Pancreas (tissue), 10 donors: ENCODE results near the gene AGK. TPM values are rescaled to one million over a fixed set of nuclear protein-coding genes. Genes with fewer than 3 reads are reported as not detected.

ENCODE experiments used
- ATAC-seq, 4 donors: fragments of 200-7000 bp; cut with Tn5 transposase; one replicate each; pipeline versions ENCODE4 v1.8.0 to v1.9.1; 2020; ENCODE audit warnings: mild to moderate bottlenecking in 4 of 4, moderate library complexity in 4 of 4
- DNase-seq, 6 donors: peaks; one replicate each; pipeline ENCODE4 v3.0.0-alpha.2; 2020
- FAIRE-seq: peaks from 2 replicates; lab custom pipeline; 2012; peaks lifted over from hg19 to GRCh38; lab: Jason Lieb, UNC
- H3K27ac ChIP-seq, 4 donors: fragments of 200-600 bp; sonication (generic); 1 replicate in 3 of 4; 2 replicates in 1 of 4; pipeline versions ENCODE4 v1.5.0 to v1.8.0; 2020
- H3K27me3 ChIP-seq, 4 donors: fragments of 200-600 bp; one replicate each; pipeline ENCODE4 v1.8.0; 2021
- H3K36me3 ChIP-seq, 3 donors: fragments of 200-600 bp; sonication (generic) in 1 of 3; one replicate each; pipeline versions ENCODE4 v1.5.0 to v1.8.0; 2020 to 2021
- H3K4me1 ChIP-seq, 3 donors: fragments of 200-600 bp; one replicate each; pipeline ENCODE4 v1.8.0; 2021
- H3K4me3 ChIP-seq, 4 donors: fragments of 200-600 bp; sonication (generic) in 2 of 4; one replicate each; pipeline versions ENCODE4 v1.5.0 to v1.8.0; 2020 to 2021
- H3K9me3 ChIP-seq, 4 donors: fragments of 200-600 bp; one replicate each; pipeline ENCODE4 v1.8.0; 2021
- WGBS, 2 donors: extraction: QIAGEN DNeasy Blood & Tissue Kit; methylation state at CpG; one replicate each; pipeline ENCODE4 v1.1.7; 2013; 5-methylcytosine and 5-hydroxymethylcytosine counted together
- intact Hi-C, 3 donors: fragments of 100-400 bp; cut with DNase I; formaldehyde crosslinking; loops; one replicate each; pipeline versions ENCODE4 v1.11.1 to v1.14.2; 2022
- polyA plus RNA-seq, 2 donors: library from polyadenylated mRNA; stranded (reverse); fragments of 200-250 nt; gene quantifications; one replicate each; pipeline ENCODE4 v1.2.3, GENCODE V29; 2013
- total RNA-seq, 6 donors: library from RNA; stranded (reverse); fragmentation: NEBNext Ultra II Directional in 4 of 6; extraction: Animal tissue kit (Norgen Biotek cat#: 25700) in 4 of 6; gene quantifications; one replicate each; pipeline versions ENCODE4 v1.2.1 to v1.2.4, GENCODE V29; 2021 to 2023
- TF ChIP-seq, protein P1 (sequence below), 4 donors: fragments of 200-600 bp; sonication (generic) in 3 of 4; IDR thresholded peaks; one replicate each; pipeline versions ENCODE4 v1.5.0 to v1.8.0; 2021; ENCODE audit warnings: antibody characterized with exemption in 4 of 4
- donor health status: healthy with polysubstance abuse.
- donor health status: DM: no; HTN: no; CAD: no; lungs with moderate emphysema.
- donor health status: DM: no; HTN: no; CAD: no.
- donor health status: control.
- donor health status: control.
- donor health status: Bipolar disorder and iron deficiency.
- donor health status: DM: yes; HTN: yes; CAD: no.
- donor health status: DM: no; HTN: no; CAD: no.
- donor health status: DM: no; HTN: no; CAD: no.
- donor health status: DM: yes; HTN: yes; CAD: no.

Gene AGK
- total and polyA plus RNA-seq, 8 donors: 5.6 to 13.6 (median 10.0) TPM

DNA sequence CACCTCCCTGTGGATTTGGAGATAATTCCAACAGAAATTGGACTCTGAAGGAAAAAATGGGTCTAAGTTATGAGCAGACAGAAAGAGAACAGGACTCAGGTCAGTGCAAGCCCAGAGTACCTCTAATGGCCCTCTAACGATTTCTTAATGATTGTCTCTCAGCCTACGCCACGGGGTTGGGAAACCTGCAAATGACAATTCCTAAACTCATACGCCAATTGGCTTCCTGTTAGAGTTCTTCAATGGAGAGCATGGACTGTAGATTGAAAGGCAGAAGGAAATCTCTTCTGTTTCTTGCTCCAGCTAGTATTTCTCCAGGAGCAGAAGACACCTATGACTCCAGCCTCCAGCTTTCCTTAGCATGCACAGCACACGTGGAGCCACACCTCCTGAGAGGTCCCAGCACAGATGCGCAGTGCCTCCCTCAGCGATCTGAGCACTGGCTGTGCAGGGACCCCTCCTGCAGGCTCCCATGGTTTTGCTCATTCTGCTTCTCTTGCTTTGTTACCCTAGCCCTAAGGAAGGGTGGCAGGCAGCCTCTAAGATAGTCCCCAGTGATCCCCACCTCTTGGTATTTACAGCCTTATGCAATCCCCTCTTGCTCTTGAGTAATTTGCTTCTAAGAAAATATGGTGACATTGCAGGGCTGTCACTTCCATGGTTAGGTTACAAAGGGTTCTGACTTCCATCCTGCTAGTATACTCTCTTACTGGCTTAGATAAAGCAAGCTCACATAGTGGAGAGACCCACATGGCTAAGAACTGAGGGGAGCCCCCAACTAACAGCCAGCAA lies 120.7 kb downstream of the AGK start:
- Histone ChIP-seq H3K27ac (no peak overlapping the region), H3K4me3 (no peak overlapping the region), H3K36me3 (no peaks in the 10 kb centered on the region), H3K9me3 (no peaks in the 10 kb centered on the region), H3K4me1 (no peaks in the 10 kb centered on the region), H3K27me3 (no peaks in the 10 kb centered on the region)
- peak in 1 of 4 donors; percentile 23 for ATAC-seq
- 95 to 98% methylated on average over 7 of the region's 7 CpGs for WGBS, 2 donors
- intact Hi-C loops: no loop called here
- no peak for FAIRE-seq
- DNase-seq: no peak
- TF ChIP-seq, protein P1, sequence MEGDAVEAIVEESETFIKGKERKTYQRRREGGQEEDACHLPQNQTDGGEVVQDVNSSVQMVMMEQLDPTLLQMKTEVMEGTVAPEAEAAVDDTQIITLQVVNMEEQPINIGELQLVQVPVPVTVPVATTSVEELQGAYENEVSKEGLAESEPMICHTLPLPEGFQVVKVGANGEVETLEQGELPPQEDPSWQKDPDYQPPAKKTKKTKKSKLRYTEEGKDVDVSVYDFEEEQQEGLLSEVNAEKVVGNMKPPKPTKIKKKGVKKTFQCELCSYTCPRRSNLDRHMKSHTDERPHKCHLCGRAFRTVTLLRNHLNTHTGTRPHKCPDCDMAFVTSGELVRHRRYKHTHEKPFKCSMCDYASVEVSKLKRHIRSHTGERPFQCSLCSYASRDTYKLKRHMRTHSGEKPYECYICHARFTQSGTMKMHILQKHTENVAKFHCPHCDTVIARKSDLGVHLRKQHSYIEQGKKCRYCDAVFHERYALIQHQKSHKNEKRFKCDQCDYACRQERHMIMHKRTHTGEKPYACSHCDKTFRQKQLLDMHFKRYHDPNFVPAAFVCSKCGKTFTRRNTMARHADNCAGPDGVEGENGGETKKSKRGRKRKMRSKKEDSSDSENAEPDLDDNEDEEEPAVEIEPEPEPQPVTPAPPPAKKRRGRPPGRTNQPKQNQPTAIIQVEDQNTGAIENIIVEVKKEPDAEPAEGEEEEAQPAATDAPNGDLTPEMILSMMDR (IDR thresholded peaks at IDR 0.05): no peak

DNA sequence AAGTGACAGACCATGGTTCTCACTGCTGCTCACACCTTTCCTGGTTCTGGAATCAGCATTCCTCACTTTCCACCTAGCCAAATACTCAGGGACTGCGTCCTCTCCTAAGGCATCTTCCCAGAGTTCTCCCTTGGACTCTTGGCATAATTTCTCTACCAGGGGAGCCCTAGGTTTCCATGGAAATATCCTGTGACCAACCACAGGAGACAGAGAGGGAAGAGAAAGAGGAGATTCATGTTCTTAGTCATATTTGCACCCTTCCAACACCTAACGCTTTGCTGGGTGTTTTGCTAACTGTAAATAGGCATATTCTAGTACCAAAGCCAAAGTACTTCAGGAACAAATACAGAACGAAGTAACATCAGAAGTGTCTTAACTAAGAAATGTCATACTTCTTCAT lies 122.1 kb downstream of the AGK start:
- TF ChIP-seq, protein P1 (IDR thresholded peaks at IDR 0.05): no peak
- ATAC-seq: no peak
- H3K9me3 ChIP-seq: no peaks in the 10 kb centered on the region
- H3K36me3 ChIP-seq: no peaks in the 10 kb centered on the region
- no peak for DNase-seq
- intact Hi-C loops: no loop called here
- no peak overlapping the region for H3K27ac ChIP-seq
- FAIRE-seq: no peak
- no peak overlapping the region for H3K4me3 ChIP-seq
- no peaks in the 10 kb centered on the region for H3K4me1 ChIP-seq
- no peaks in the 10 kb centered on the region for H3K27me3 ChIP-seq
- 93 to 94% methylated on average over 3 of the region's 3 CpGs for WGBS, 2 donors

DNA sequence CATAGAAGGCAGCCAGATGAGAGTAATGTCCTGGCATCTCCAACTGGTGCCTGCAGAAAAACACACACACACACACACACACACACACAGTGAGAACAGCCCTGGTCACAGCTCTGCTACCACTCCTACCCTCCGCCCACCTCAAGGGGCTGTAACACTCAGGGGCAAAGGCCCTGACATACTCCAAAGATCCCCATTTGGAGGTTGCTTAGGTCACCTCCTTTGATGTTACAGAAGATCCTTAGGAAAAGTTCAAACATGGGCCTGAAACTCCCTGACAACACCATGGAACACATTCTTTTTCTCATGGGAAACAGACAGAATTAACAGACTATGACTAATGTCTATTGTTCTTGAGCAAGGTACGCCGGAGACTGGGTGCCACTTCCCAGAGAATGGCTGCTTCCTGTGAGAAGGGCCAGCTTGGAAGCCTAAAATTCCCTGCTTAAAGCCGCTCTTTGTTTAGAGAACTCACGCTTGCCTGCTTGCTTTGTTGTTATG lies 123.0 kb downstream of the AGK start:
- H3K36me3 ChIP-seq: no peaks in the 10 kb centered on the region
- DNase-seq (no peak), FAIRE-seq (no peak), ATAC-seq (peak in 3 of 4 donors; percentile 28 to 67 (median 55))
- intact Hi-C loops: no loop called here
- no peaks in the 10 kb centered on the region for H3K9me3 ChIP-seq
- H3K27me3 ChIP-seq: no peaks in the 10 kb centered on the region
- peak overlapping the region in 2 of 4 donors; percentile 24 to 36 for H3K27ac ChIP-seq
- H3K4me3 ChIP-seq: no peak overlapping the region
- 80 to 85% methylated on average over 5 of the region's 5 CpGs for WGBS, 2 donors
- H3K4me1 ChIP-seq: no peaks in the 10 kb centered on the region
- TF ChIP-seq, protein P1 (IDR thresholded peaks at IDR 0.05): no peak

DNA sequence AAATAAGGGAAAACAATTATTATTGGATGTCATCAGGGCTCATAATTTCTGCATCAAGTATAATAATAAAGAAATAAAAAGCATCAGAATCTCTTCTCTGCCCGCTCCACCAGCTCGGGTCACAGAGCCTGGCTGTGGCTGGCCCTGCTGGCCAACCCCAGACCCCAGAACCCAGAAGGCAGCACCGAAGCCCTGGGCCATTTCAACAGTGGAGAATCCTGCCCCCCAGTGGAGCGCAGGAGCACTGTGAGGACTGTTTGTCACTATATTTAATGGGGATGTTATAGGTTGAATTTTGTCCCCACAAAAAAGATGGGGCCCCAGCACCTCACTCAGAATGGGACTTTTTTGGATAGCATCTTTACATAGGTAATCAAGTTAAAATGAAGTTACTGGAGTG lies 123.5 kb downstream of the AGK start:
- DNase-seq (no peak), FAIRE-seq (no peak), ATAC-seq (peak in 3 of 4 donors; percentile 39 to 59 (median 56))
- intact Hi-C loops: no loop called here
- Histone ChIP-seq H3K27ac (peak overlapping the region in 2 of 4 donors; percentile 24 to 36), H3K9me3 (no peaks in the 10 kb centered on the region), H3K36me3 (no peaks in the 10 kb centered on the region), H3K27me3 (no peaks in the 10 kb centered on the region), H3K4me1 (no peaks in the 10 kb centered on the region), H3K4me3 (no peak overlapping the region)
- TF ChIP-seq, protein P1 (IDR thresholded peaks at IDR 0.05): peak in 2 of 4 donors; percentile 13
- WGBS, 2 donors: 70 to 80% methylated on average over 4 of the region's 4 CpGs
